ENCODE results near the gene CDCA5.

Gene CDCA5

DNA sequence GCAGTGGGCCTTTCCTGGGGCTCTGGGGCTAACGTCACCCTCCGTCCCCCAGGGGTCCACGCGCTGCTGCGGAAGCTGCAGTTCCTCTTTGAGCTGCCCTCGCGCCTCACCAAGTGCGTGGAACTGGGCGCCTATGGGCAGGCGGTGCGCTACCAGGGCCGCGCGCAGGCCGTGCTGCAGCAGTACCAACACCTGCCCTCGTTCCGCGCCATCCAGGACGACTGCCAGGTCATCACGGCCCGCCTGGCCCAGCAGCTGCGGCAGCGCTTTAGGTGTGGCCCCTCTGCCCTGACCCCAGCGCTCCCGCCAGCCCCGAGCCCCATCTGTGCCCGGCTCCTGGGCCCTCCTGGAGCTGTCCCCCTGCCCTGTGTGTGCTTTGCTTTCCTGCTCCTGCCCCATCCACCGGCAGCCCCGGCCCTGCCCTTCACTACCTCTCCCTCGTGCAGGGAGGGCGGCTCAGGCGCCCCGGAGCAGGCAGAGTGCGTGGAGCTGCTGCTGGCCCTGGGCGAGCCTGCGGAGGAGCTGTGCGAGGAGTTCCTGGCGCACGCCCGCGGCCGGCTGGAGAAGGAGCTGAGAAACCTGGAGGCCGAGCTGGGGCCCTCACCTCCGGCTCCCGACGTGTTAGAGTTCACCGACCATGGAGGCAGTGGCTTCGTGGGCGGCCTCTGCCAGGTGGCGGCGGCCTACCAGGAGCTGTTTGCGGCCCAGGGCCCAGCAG is 24.1 kb upstream of the CDCA5 start:
- no peak for DNase-seq (ENCODE audit: low read depth in 1 of 2, low spot score in 1 of 2)

GRCh38 chr11:65107078-65107477 is 23.2 kb upstream of the CDCA5 start:
- DNase-seq (ENCODE audit: low read depth in 1 of 2, low spot score in 1 of 2) = no peak

DNA sequence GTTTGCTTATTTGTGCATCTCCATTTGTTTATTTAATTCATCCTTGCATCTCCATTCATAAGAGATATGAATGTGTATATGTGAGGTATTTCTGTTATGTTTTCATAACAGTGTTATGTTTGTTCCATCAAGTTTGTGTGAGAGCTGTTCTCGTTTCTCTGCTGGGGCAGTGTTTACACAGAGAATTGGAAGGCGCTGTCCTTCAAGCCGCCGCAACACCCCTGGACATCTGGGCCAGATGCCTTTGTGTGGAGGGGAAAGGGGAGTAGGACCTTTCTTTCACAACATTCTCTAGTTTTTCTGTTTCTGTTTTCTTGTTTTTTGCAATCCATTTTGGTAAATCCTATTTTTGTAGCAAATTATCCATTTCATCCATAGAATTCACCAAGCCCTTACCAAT is 20.8 kb upstream of the CDCA5 start:
- DNase-seq (ENCODE audit: low read depth in 1 of 2, low spot score in 1 of 2) = no peak

DNA sequence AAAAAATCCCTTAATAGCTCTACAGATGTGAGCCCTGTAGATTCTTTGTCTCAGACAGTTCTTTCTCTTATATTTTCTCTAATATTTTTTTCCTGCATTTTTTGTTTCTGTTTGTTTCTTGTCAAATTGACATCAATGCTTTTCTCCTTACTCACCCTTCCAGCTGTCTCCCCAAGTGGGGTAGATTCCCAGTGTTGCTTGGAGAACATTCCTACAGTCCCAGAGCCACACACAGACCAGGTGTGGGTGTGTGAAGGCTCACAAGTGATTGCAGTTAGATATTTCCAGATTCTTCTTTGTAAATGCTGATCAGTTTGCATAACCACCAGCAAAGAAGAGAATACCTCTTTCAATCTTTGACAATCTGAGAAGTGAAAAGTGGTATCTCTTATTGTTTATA is 19.6 kb upstream of the CDCA5 start:
- no peak for DNase-seq (ENCODE audit: low read depth in 1 of 2, low spot score in 1 of 2)

DNA sequence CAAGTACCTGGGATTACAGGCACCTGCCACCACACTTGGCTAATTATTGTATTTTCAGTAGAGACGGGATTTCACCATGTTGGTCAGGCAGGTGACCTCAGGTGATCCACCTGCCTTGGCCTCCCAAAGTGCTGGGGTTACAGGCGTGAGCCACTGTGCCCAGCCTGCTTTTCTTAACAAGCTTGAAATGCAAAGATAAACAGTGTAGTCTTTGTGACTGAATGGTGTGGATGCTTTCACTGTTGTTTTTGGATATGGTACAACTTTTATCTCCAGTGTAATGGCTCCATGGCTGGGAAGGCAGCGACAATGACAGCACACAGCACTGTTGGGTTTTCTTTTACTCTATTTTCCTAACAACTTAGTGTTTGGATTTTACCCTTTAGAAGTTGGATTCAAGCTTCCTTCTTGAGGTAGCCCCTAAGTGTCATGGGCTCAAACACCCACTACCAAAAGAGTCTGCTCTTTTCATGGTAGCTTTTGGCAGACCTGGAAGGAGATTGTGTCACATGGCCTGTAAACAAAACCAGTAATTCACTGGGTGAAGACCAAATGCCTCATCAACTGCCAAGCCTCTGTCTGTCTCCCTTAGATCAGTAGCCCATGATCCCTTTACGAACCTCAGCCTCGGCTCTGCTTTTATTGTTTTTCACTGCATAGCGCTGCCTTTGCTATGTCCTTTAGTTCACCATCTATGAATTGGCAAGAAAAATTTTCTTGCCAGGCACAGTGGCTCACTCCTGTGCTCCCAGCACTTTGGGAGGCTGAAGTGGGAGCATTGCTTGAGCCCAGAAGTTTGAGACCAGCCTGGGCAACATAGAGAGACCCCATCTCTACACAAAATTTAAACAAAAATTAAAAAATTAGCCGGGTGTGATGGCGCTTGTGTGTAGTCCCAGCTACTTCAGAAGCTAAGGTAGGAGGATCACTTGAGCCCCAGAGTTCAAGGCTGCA is 18.6 kb upstream of the CDCA5 start:
- no peak for DNase-seq (ENCODE audit: low read depth in 1 of 2, low spot score in 1 of 2)

DNA sequence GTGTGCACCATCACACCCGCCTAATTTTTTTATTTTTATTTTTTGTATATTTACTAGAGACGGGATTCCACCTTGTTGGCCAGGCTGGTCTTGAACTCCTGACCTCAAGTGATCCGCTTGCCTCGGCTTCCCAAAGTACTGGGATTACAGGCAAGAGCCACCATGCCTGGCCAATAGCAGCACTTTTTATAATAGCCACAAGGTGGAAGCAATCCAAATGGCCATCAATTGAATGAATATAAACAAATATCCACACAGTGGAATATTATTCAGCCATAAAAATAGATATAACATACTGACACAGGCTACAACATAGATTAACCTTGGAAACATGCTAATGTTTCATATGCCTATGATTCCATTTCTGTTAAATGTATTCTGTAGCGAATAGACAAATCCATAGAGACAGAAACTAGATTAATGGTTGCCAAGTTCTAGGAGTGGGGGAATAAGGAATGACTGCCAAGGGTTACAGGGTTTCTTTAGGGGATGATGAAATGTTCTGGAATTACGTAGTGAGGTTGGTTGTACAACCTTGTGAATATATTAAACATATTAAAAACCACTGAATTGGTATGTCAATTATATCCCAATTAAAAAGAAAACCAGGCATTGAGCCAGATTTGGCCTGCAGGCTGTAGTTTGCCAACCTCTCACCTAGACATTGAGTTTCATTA is 17.0 kb upstream of the CDCA5 start:
- DNase-seq (ENCODE audit: low read depth in 1 of 2, low spot score in 1 of 2) = no peak

GRCh38 chr11:65096926-65097325 is 13.1 kb upstream of the CDCA5 start:
- DNase-seq (ENCODE audit: low read depth in 1 of 2, low spot score in 1 of 2) = no peak

DNA sequence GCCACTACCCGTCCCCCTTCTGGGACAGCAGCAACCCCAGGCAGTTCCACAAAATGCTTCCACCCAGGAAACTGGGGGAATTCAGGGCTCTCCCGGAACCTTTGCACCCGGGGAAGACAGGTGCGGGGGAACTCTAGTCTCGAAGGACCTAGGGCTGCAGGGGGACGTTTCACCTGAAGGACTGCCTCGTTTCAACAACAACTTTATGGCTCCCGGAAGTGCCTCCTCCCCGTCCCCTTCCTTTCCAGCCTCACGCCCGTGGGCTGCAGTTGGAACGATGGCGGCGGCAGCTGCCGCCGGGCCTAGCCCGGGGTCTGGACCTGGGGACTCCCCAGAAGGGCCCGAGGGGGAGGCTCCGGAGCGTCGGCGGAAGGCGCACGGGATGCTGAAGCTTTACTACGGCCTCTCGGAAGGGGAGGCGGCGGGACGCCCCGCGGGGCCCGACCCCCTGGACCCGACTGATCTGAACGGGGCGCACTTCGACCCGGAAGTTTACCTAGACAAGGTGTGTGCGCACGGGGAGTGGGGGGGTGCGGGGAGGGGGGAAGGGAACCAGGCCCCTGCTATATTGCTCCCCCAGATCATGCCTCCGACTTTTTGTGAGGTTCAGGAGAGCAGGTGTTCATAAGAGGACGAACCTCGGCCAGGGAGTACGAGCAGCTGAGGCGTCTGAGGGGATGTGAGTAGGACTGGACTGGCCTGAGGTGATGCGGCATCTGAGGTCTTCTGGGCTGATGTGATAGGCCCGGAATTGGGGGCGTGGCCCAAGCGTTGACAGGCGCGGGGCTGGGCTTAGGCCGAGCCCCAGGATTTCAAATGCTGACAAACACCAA is 12.3 kb upstream of the CDCA5 start, which contains the start of gene VPS51:
VPS51 (plus strand) TSS at position 241 of the 833 bp plus-strand sequence; CDS start at position 278, 37 bp downstream.
- DNase-seq (ENCODE audit: low read depth in 1 of 2, low spot score in 1 of 2) = peak; percentile 70 to 71

DNA sequence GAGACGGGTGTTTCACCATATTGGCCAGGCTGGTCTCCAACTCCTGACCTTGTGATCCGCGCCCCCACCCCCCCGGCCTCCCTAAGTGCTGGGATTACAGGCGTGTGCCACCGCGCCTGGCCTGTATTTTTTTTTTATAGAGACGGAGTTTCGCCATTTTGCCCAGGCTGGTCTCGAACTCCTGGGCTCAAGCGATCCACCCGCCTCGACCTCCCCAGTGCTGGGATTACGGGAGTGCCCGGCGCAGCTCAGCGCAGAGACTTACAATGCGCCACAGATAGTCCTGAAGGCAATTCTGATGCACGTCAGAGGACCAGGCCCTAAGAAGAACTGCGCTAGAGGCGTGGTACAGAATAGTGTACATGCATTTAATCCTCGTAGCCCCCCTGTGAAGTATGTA is 11.6 kb upstream of the CDCA5 start:
- DNase-seq (ENCODE audit: low read depth in 1 of 2, low spot score in 1 of 2) = no peak

DNA sequence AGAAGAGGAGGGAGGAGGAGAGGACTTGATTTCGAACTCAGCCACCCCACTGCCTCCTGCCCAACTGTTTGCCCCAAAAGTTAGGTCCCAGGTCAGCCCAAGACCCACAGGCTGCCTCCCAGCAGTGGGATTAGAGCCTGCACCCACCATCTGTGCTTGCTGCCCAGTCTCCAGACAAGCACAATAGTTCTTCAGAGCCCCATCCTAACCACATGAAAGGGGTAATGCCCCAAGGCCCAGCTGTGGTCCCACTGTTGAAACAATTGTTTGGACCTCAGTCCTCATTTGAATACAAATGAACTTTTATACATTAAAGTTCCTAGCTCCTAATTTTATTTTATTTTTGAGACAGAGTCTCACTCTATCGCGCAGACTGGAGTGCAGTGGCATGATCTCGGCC is 6.8 kb upstream of the CDCA5 start:
- DNase-seq (ENCODE audit: low read depth in 1 of 2, low spot score in 1 of 2) = no peak

DNA sequence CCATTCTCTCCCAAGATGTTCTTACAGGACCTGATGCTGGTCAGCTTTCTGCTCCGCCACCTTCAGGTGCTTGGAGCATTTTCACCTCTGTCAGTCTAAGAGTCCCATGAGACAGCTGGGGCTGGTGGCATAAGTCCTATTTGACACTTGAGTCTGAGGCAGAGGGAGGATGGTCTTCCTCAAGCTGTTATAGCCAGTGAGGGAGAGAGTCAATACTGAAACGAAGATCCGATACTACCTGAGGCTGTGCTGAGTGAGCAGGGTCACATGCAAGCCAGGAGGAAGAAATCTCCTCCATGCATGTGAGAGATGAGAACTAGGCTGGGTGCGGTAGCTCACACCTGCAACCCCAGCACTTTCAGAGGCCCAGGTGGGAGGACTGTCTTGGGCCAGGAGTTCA is 5.8 kb upstream of the CDCA5 start:
- no peak for DNase-seq (ENCODE audit: low read depth in 1 of 2, low spot score in 1 of 2)

DNA sequence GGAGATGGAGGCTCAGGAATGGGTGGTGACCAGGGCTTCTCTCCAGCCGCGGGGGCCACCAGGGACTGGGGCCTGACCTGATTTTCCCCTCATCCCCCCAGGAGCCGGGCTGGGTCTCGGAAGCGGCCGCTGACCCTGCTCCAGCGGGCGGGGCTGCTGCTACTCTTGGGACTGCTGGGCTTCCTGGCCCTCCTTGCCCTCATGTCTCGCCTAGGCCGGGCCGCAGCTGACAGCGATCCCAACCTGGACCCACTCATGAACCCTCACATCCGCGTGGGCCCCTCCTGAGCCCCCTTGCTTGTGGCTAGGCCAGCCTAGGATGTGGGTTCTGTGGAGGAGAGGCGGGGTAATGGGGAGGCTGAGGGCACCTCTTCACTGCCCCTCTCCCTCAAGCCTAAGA is 4.0 kb upstream of the CDCA5 start:
- DNase-seq (ENCODE audit: low read depth in 1 of 2, low spot score in 1 of 2) = no peak

GRCh38 chr11:65087216-65087615 is 3.4 kb upstream of the CDCA5 start:
- no peak for DNase-seq (ENCODE audit: low read depth in 1 of 2, low spot score in 1 of 2)

DNA sequence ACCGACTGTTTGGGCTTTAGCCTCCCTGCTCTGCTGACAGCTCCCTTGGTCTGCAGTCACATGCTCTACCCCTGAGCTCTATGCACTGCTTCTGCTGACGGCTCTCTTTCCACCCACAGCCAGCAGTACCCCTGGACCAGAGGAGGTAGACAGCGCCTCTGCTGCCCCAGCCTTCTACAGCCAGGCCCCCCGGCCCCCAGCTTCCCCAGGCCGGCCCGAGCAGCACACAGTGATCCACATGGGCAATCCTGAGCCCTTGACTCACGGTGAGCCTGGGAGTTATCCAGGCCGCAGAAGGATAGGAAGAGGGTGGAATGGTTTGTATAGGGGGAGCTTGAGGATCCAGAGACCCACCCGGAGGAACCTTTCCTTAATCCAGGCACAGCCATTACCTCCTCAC is 3.0 kb upstream of the CDCA5 start:
- no peak for DNase-seq (ENCODE audit: low read depth in 1 of 2, low spot score in 1 of 2)

DNA sequence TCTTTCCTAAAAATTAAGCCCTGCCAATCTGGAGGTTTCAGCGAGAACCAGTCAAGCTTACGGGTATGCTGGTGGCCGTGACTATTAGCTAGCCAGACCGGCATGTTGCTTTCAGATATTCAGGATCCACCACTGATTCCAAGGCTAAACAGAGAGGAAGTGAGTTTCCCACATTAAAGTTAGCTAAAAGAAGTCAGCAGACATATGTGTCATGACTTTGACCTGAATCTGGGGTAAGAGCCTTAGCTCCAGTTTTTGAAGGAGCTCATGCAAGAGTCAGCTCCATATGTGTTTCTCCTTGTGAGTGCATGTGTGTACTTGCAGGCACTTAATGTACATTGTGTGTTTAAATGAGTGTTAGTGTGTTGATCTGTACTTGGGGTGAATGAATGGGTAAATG is 1.6 kb upstream of the CDCA5 start:
- DNase-seq (ENCODE audit: low read depth in 1 of 2, low spot score in 1 of 2) = no peak

- no peak for DNase-seq (ENCODE audit: low read depth in 1 of 2, low spot score in 1 of 2)
Observed at GRCh38 chr11:65084598-65085375, 947 bp upstream of the CDCA5 start.

- DNase-seq (ENCODE audit: low read depth in 1 of 2, low spot score in 1 of 2) = no peak
Observed at GRCh38 chr11:65083134-65083833, 556 bp downstream of the CDCA5 start.

- DNase-seq (ENCODE audit: low read depth in 1 of 2, low spot score in 1 of 2) = no peak
Observed at GRCh38 chr11:65078786-65079342, 5.0 kb downstream of the CDCA5 start.

- peak; percentile 54 to 59 for DNase-seq (ENCODE audit: low read depth in 1 of 2, low spot score in 1 of 2)
Observed at GRCh38 chr11:65078151-65078550, 5.7 kb downstream of the CDCA5 start.

Measured in stimulated activated CD4-positive, alpha-beta T cell treated with anti-CD3 and anti-CD28 coated beads, Interleukin-15, amount 100 ng/mL, for 1 hour (primary cell).